Thoracic aorta (tissue), 2 donors: ENCODE data around the gene NKX1-1. TPM values are rescaled to one million over a fixed set of nuclear protein-coding genes. Genes with fewer than 3 reads are reported as not detected.
"Not testable (repeated sequence)": the region's sequence is repeated elsewhere in the genome, so short reads cannot be mapped to it uniquely, and the experiment has no call there.

Experiments
- ATAC-seq: fragments of 150-250 bp; one replicate; pipeline ENCODE4 v1.8.0; 2017; ENCODE audit warnings: low read depth; ENCODE audit not compliant: insufficient number of reproducible peaks, low FRiP score
- DNase-seq: peaks from one replicate; pipeline ENCODE4 v3.0.0-alpha.2; 2020; ENCODE audit warnings: low spot score
- H3K27ac ChIP-seq, 2 donors: fragments of 200-600 bp; sonication (generic); 1 replicate in 1 of 2; 2 replicates in 1 of 2; pipeline ENCODE4 v1.5.1; 2016; ENCODE audit warnings: mild to moderate bottlenecking in 2 of 2, moderate library complexity in 2 of 2
- H3K27me3 ChIP-seq: fragments of 200-600 bp; sonication (generic); replicated peaks from 2 replicates; pipeline ENCODE4 v1.6.0; 2016; ENCODE audit warnings: mild to moderate bottlenecking; ENCODE audit not compliant: insufficient read depth
- H3K36me3 ChIP-seq: fragments of 200-600 bp; sonication (generic); one replicate; pipeline ENCODE4 v1.5.1; 2016
- H3K4me1 ChIP-seq, 2 donors: fragments of 200-600 bp; sonication (generic); 1 replicate in 1 of 2; 2 replicates in 1 of 2; pipeline versions ENCODE4 v1.5.1 to v1.6.0; 2016; ENCODE audit warnings: low read depth in 2 of 2, mild to moderate bottlenecking in 1 of 2; ENCODE audit not compliant: control insufficient read depth in 1 of 2
- H3K4me3 ChIP-seq: fragments of 200-600 bp; sonication (generic); 2 replicates; pipeline ENCODE4 v1.5.1; 2016; ENCODE audit warnings: mild to moderate bottlenecking
- H3K9me3 ChIP-seq: fragments of 200-600 bp; sonication (generic); 2 replicates; pipeline ENCODE4 v1.5.1; 2016
- total RNA-seq, 2 donors: library from RNA; depleted of rRNA; stranded (reverse); fragments of >200 nt; gene quantifications; one replicate each; pipeline versions ENCODE4 v1.1.0 to v1.2.3, GENCODE V29; 2016
- TF ChIP-seq, protein P1 (sequence below): fragments of 200-600 bp; sonication (generic); IDR thresholded peaks from one replicate; pipeline ENCODE4 v1.5.1; 2019; ENCODE audit warnings: antibody characterized with exemption

Gene NKX1-1
- total RNA-seq, 2 donors from 2014 or later = not detected

- H3K27ac ChIP-seq = no peak overlapping the region
- TF ChIP-seq, protein P1, sequence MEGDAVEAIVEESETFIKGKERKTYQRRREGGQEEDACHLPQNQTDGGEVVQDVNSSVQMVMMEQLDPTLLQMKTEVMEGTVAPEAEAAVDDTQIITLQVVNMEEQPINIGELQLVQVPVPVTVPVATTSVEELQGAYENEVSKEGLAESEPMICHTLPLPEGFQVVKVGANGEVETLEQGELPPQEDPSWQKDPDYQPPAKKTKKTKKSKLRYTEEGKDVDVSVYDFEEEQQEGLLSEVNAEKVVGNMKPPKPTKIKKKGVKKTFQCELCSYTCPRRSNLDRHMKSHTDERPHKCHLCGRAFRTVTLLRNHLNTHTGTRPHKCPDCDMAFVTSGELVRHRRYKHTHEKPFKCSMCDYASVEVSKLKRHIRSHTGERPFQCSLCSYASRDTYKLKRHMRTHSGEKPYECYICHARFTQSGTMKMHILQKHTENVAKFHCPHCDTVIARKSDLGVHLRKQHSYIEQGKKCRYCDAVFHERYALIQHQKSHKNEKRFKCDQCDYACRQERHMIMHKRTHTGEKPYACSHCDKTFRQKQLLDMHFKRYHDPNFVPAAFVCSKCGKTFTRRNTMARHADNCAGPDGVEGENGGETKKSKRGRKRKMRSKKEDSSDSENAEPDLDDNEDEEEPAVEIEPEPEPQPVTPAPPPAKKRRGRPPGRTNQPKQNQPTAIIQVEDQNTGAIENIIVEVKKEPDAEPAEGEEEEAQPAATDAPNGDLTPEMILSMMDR = no peak
- no peak for DNase-seq
- H3K36me3 ChIP-seq = peaks cover 16% of the 10 kb centered on the region
- no peaks in the 10 kb centered on the region for H3K27me3 ChIP-seq
- H3K4me3 ChIP-seq = no peak overlapping the region
- H3K4me1 ChIP-seq = no peaks in the 10 kb centered on the region
- no peaks in the 10 kb centered on the region for H3K9me3 ChIP-seq
- no peak for ATAC-seq
Observed at GRCh38 chr4:1376391-1376840, 29.8 kb downstream of the NKX1-1 start.

GRCh38 chr4:1375761-1376322, 30.4 kb downstream of the NKX1-1 start:
- TF ChIP-seq, protein P1 = no peak
- DNase-seq (no peak), ATAC-seq (no peak)
- Histone ChIP-seq H3K27me3 (no peaks in the 10 kb centered on the region), H3K27ac (no peak overlapping the region), H3K4me1 (no peaks in the 10 kb centered on the region), H3K4me3 (no peak overlapping the region), H3K9me3 (no peaks in the 10 kb centered on the region), H3K36me3 (peaks cover 16% of the 10 kb centered on the region)

DNA sequence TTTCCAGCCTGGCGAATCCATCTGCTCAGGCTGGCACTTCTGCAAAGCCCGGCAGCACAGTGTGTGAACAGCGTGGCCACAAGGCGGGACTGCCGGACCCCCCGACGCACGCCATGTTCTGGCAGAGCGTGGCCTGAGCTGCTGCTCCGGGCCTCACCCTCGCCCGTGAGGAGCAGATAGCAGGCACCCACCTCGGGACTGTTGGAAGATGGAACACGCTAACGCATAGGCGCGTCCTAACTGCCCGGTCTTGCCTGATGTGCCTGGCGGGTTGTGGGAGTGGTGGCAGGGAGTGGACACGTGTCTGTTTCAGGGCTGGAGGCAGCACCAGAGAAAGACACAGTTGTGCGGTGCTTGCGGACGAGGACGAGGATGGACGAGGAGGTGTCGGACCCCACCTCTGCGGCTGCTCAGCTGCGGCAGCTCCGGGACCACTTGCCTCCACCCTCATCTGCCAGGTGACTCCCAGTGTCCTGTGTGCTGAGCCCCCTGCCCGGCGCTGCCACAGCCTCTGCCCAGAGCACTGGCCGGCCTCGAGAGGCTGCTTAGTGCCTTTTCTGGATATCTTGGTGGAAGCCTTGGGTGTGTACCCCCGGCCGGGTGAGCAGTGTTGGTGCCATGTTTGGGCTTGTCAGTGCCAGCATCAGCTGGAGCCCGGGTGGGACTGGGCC, 31.1 kb downstream of the NKX1-1 start:
- no peaks in the 10 kb centered on the region for H3K9me3 ChIP-seq
- H3K36me3 ChIP-seq = peaks cover 16% of the 10 kb centered on the region
- H3K27me3 ChIP-seq = no peaks in the 10 kb centered on the region
- DNase-seq (no peak), ATAC-seq (no peak)
- H3K4me3 ChIP-seq = no peak overlapping the region
- H3K27ac ChIP-seq = no peak overlapping the region
- TF ChIP-seq, protein P1 = no peak
- H3K4me1 ChIP-seq = no peaks in the 10 kb centered on the region

GRCh38 chr4:1374706-1375045, 31.6 kb downstream of the NKX1-1 start:
- TF ChIP-seq, protein P1 = no peak
- ATAC-seq (no peak), DNase-seq (no peak)
- Histone ChIP-seq H3K9me3 (no peaks in the 10 kb centered on the region), H3K27me3 (no peaks in the 10 kb centered on the region), H3K4me1 (no peaks in the 10 kb centered on the region), H3K27ac (no peak overlapping the region), H3K36me3 (peaks cover 16% of the 10 kb centered on the region), H3K4me3 (no peak overlapping the region)

- H3K27me3 ChIP-seq = no peaks in the 10 kb centered on the region
- DNase-seq = no peak
- H3K9me3 ChIP-seq = no peaks in the 10 kb centered on the region
- no peak overlapping the region for H3K4me3 ChIP-seq
- no peak for ATAC-seq
- H3K36me3 ChIP-seq = peaks cover 16% of the 10 kb centered on the region
- TF ChIP-seq, protein P1 = no peak
- H3K4me1 ChIP-seq = no peaks in the 10 kb centered on the region
- H3K27ac ChIP-seq = no peak overlapping the region
Observed at GRCh38 chr4:1373892-1374705, 32.1 kb downstream of the NKX1-1 start.

DNA sequence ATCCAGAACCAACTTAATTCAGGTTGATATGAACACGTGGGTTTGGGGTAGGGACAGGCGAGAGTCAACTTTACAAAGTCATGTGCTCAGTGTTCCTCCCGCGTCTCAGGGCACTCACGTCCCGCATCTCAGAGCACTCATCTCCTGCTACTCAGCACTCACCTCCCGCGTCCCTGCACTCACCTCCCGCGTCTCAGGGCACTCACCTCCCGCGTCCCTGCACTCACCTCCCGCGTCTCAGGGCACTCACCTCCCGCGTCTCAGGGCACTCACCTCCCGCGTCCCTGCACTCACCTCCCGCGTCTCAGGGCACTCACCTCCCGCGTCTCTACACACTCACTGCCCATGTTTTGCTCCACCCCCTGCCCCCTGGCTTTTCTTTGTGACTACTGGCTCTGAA, 33.7 kb downstream of the NKX1-1 start:
- H3K4me1 ChIP-seq, H3K27ac ChIP-seq, DNase-seq, H3K9me3 ChIP-seq, H3K27me3 ChIP-seq, ATAC-seq, H3K4me3 ChIP-seq: not testable (repeated sequence)
- peaks cover 16% of the 10 kb centered on the region for H3K36me3 ChIP-seq
